Adrenal gland (tissue), 12 donors: ENCODE data around the gene WDFY4. TPM values are rescaled to one million over a fixed set of nuclear protein-coding genes. Genes with fewer than 3 reads are reported as not detected.

ENCODE experiments used
- DNase-seq, 7 donors: peaks; one replicate each; pipeline ENCODE4 v3.0.0-alpha.2; 2019 to 2020
- H3K27ac ChIP-seq, 5 donors: fragments of 200-600 bp; sonication (generic) in 4 of 5; 1 replicate in 3 of 5; 2 replicates in 2 of 5; pipeline versions ENCODE4 v1.5.1 to v1.8.0; 2016 to 2020; ENCODE audit warnings: mild to moderate bottlenecking in 1 of 5
- H3K27me3 ChIP-seq: fragments of 200-600 bp; 2 replicates; pipeline ENCODE4 v1.8.0; 2021
- H3K36me3 ChIP-seq, 2 donors: fragments of 200-600 bp; replicated peaks in 1 of 2; 1 replicate in 1 of 2; 2 replicates in 1 of 2; pipeline versions ENCODE4 v1.5.1 to v1.8.0; 2018 to 2022
- H3K4me1 ChIP-seq, 2 donors: fragments of 200-600 bp; replicated peaks in 1 of 2; 1 replicate in 1 of 2; 2 replicates in 1 of 2; pipeline versions ENCODE4 v1.5.1 to v1.8.0; 2018 to 2021
- H3K4me3 ChIP-seq, 4 donors: fragments of 200-600 bp; sonication (generic) in 3 of 4; one replicate each; pipeline ENCODE4 v1.5.1; 2016 to 2018
- H3K9me3 ChIP-seq, 3 donors: fragments of 200-600 bp; sonication (generic) in 1 of 3; replicated peaks in 1 of 3; 1 replicate in 2 of 3; 2 replicates in 1 of 3; pipeline versions ENCODE4 v1.5.1 to v1.8.0; 2016 to 2021
- CTCF ChIP-seq, 6 experiments: fragments of 450-650 bp in 4 of 6; fragments of 200-600 bp in 2 of 6; sonication (generic) in 1 of 6; IDR thresholded peaks; 1 replicate in 5 of 6; 2 replicates in 1 of 6; pipeline versions ENCODE4 v1.5.1 to v1.8.0; 2016 to 2021; ENCODE audit warnings: antibody characterized with exemption in 6 of 6, mild to moderate bottlenecking in 2 of 6, moderate library complexity in 1 of 6
- POLR2A ChIP-seq, 2 donors: fragments of 450-650 bp; IDR thresholded peaks; one replicate each; pipeline ENCODE4 v1.6.1; 2017; ENCODE audit warnings: antibody characterized with exemption in 2 of 2, mild to moderate bottlenecking in 2 of 2, moderate library complexity in 1 of 2
- WGBS, 4 donors: extraction: QIAGEN DNeasy Blood & Tissue Kit in 2 of 4; methylation state at CpG; one replicate each; pipeline versions ENCODE4 v1.1.5 to v1.1.7; 2013 to 2017; 5-methylcytosine and 5-hydroxymethylcytosine counted together
- intact Hi-C, 2 donors: fragments of 100-400 bp; cut with DNase I; formaldehyde crosslinking; loops; one replicate each; pipeline versions ENCODE4 v1.14.1 to v1.15.0; 2022 to 2023
- polyA plus RNA-seq, 3 donors: library from polyadenylated mRNA; stranded (reverse); fragments of 200-250 nt in 2 of 3; fragments of 350-450 nt in 1 of 3; fragmentation: Illumina TruSeq in 1 of 3; extraction: RNeasy Lipid Tissue Mini Kit (QIAGEN cat#74804) in 1 of 3; gene quantifications; one replicate each; pipeline ENCODE4 v1.2.3, GENCODE V29; 2013 to 2014
- total RNA-seq, 9 donors: library from RNA; depleted of rRNA in 4 of 9; stranded (reverse); fragments of >200 nt in 4 of 9; fragments of 120-200 nt in 1 of 9; fragmentation: NEBNext Ultra II Directional in 1 of 9; extraction: Animal tissue kit (Norgen Biotek cat#: 25700) in 1 of 9; gene quantifications; one replicate each; pipeline versions ENCODE4 v1.1.0 to v1.2.4, GENCODE V29; 2013 to 2023
- donor health status: healthy with polysubstance abuse.
- donor health status: Bipolar disorder and iron deficiency.
- donor health status: DM: yes; HTN: yes; CAD: no.
- donor health status: DM: no; HTN: no; CAD: no.
- donor health status: DM: no; HTN: no; CAD: no.
- donor health status: DM: yes; HTN: yes; CAD: no.

Gene WDFY4
- total and polyA plus RNA-seq, 12 donors: 0.61 to 9.9 (median 5.7) TPM

GRCh38 chr10:48789486-48790456 lies 105.1 kb downstream of the WDFY4 start:
- intact Hi-C loops: no loop called here
- DNase-seq: no peak
- TF ChIP-seq CTCF (IDR thresholded peaks at IDR 0.05): no peak
- H3K9me3 ChIP-seq: peaks cover 0 to 10% (median 0%) of the 10 kb centered on the region in 3 donors
- H3K27me3 ChIP-seq: peaks cover 9% of the 10 kb centered on the region
- H3K4me1 ChIP-seq: no peaks in the 10 kb centered on the region
- no peak overlapping the region for H3K27ac ChIP-seq
- 67 to 81% (median 79%) methylated on average over 8 to 10 of the region's 10 CpGs for WGBS, 4 donors
- H3K36me3 ChIP-seq: no peaks in the 10 kb centered on the region
- H3K4me3 ChIP-seq: no peak overlapping the region

GRCh38 chr10:48790457-48791044 lies 105.9 kb downstream of the WDFY4 start:
- 84 to 95% (median 87%) methylated on average over 5 to 8 of the region's 8 CpGs for WGBS, 4 donors
- Histone ChIP-seq H3K4me1 (no peaks in the 10 kb centered on the region), H3K36me3 (no peaks in the 10 kb centered on the region), H3K9me3 (peaks cover 0 to 6% (median 0%) of the 10 kb centered on the region in 3 donors), H3K4me3 (no peak overlapping the region), H3K27ac (no peak overlapping the region), H3K27me3 (peaks cover 9% of the 10 kb centered on the region)
- TF ChIP-seq CTCF (IDR thresholded peaks at IDR 0.05): no peak
- TF ChIP-seq POLR2A (IDR thresholded peaks at IDR 0.05): no peak
- DNase-seq: no peak
- intact Hi-C loops: no loop called here

DNA sequence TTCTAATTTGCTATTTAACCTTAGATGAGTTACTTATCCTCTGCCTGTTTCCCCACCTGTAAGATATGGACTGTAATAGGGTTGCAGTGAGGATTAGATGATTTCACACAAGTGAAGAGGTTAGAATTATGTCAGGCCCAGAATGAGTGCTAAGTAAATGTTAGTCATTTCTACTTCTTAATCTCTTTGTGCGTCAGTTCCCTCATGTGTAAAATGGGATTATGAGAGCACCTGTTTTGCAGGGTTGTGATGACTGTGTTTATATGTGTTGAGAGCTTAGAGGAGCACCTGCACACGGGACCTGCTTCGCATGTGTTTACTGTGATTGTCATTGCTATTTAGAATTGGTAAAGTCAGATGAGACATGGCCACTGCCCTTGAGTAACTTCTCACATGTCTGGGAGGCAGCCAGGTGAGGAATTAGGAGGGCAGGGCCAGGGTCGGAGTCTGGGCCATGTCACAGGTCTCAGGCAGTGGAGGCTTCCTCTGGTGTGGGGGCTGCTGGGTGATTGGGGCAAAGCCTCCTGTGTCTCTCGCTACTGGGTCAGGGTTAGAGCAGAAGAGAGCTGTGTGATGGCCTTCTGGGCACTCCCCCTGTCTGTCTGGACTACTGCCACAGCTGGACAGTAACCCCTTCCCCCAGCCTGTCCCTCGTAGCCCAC lies 106.7 kb downstream of the WDFY4 start:
- Histone ChIP-seq H3K9me3 (no peaks in the 10 kb centered on the region), H3K27me3 (peaks cover 9% of the 10 kb centered on the region), H3K27ac (no peak overlapping the region), H3K4me1 (no peaks in the 10 kb centered on the region), H3K36me3 (no peaks in the 10 kb centered on the region), H3K4me3 (no peak overlapping the region)
- WGBS, 4 donors: 68 to 78% (median 70%) methylated on average over 5 to 6 of the region's 6 CpGs
- no peak for TF ChIP-seq POLR2A (IDR thresholded peaks at IDR 0.05)
- no peak for TF ChIP-seq CTCF (IDR thresholded peaks at IDR 0.05)
- intact Hi-C loops: no loop called here
- DNase-seq: peak in 1 of 7 donors; percentile 7

DNA sequence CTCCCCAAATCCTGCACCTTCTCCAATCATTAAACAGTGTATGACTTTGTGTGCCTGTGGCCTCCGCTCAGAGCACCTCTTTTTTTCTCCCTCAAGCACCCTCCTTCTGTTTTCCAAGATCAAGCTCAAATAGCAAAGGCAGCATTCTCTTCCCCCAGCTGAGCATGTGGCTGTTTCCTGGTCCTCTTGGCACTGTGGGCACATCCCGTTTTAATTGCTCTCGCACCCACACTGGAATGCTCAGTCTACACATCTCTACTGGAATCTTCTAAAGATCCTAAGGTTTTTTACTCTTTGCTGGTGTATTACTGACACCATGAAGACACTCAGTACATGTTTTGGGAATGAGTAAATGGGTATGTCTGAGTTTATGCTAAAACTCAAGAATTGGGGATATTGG lies 107.4 kb downstream of the WDFY4 start:
- no peak for TF ChIP-seq POLR2A (IDR thresholded peaks at IDR 0.05)
- no peak for TF ChIP-seq CTCF (IDR thresholded peaks at IDR 0.05)
- Histone ChIP-seq H3K27me3 (peaks cover 9% of the 10 kb centered on the region), H3K4me3 (no peak overlapping the region), H3K36me3 (no peaks in the 10 kb centered on the region), H3K4me1 (no peaks in the 10 kb centered on the region), H3K27ac (no peak overlapping the region), H3K9me3 (no peaks in the 10 kb centered on the region)
- intact Hi-C loops: no loop called here
- peak in 1 of 7 donors; percentile 5 for DNase-seq
- 77 to 84% (median 80%) methylated on average over 3 of the region's 3 CpGs for WGBS, 4 donors
